ENCODE measurements around the gene MRPL21. TPM values are rescaled to one million over a fixed set of nuclear protein-coding genes. Genes with fewer than 3 reads are reported as not detected.

MRPL21 gene
- total RNA-seq, 2 donors from 2014 or later: 63.2 to 87.3 TPM

DNA sequence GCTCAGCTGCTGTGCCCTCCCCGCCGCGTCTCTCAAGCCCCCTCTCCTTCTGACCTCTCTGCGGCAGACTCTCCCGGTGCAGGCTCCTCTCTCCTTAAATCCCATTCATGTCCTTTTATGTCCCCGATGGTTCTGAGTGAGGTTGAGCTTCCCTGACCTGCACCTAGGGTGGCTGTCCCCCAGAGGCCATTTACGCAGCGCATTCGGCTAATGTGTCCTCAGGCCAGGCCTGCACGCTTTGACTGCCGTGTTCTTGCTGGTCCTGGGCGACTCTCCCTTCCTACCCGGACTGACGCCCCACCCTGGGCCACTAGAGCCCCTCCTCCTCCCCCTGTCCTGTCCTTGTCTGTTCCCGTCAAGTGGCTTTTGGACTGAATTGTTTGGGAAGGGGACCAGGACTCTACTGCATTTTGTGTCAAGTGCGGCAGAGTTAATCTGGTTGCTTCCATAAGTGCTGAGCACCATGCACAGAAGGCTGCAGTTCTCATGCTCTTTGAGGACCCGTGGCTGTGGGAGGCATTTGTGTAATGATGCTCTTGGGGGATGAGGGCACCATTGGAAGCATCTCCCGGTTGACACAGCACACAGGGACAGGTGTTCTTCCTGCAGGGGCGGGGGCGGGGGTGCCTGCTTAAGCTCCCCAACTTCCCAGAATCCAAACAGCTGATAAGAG is 37.2 kb upstream of the MRPL21 start:
- Histone ChIP-seq H3K4me3 (no peak overlapping the region), H3K27ac (no peak overlapping the region), H3K4me1 (peaks cover 0 to 7% of the 10 kb centered on the region in 2 donors), H3K27me3 (no peaks in the 10 kb centered on the region), H3K9me3 (no peaks in the 10 kb centered on the region), H3K36me3 (peaks cover 44% of the 10 kb centered on the region)
- TF ChIP-seq, protein P1, sequence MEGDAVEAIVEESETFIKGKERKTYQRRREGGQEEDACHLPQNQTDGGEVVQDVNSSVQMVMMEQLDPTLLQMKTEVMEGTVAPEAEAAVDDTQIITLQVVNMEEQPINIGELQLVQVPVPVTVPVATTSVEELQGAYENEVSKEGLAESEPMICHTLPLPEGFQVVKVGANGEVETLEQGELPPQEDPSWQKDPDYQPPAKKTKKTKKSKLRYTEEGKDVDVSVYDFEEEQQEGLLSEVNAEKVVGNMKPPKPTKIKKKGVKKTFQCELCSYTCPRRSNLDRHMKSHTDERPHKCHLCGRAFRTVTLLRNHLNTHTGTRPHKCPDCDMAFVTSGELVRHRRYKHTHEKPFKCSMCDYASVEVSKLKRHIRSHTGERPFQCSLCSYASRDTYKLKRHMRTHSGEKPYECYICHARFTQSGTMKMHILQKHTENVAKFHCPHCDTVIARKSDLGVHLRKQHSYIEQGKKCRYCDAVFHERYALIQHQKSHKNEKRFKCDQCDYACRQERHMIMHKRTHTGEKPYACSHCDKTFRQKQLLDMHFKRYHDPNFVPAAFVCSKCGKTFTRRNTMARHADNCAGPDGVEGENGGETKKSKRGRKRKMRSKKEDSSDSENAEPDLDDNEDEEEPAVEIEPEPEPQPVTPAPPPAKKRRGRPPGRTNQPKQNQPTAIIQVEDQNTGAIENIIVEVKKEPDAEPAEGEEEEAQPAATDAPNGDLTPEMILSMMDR (IDR thresholded peaks at IDR 0.05): no peak
- DNase-seq (ENCODE audit: low spot score): no peak

DNA sequence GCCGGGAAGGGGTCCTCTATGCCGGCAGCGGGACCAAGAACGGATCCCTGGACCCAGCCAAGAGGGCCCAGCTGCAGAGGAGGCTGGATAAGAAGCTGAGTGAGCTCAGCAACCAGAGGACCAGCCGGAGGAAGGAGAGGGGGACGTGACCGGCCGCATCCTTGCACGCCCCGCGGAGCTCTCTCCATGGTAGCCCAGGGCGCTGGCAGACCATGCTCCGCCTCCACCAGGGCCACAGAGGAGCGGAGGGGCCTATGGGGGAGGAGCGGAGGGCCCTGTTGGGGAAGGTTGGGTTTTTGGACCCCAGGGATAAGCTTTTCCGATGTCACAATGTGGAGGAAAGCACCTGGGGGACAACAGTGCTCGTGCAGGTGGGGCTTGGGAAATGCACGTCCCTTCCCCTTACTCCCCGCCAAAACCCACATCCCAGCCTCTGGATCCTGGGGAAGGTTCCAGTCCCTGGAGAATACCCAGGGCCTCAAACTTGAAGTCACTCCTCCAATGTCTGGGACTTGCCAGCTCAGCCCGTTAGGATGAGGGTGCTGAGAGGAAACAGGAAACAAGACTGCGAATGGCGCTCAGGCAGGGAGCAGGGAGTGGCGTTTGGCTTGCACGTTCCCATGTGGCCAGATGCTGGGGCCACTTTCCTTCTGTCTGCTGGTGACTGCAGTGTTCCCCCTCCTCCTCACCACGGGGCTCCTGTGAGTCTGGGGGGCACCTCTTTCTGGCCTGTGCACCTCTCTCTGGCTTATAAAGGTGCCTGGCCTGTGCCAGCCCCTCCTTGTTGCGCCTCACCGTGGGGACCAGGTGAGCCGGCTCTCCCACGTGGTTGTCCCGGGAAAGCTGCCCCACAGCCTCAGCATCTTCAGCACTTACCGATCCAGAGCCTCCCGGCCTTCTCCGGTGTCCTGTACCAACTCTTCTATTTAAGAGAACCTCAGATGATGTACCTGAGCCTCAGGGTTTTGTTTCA is 36.2 kb upstream of the MRPL21 start:
- no peak for DNase-seq (ENCODE audit: low spot score)
- Histone ChIP-seq H3K36me3 (peaks cover 50% of the 10 kb centered on the region), H3K27ac (no peak overlapping the region), H3K4me3 (no peak overlapping the region), H3K27me3 (no peaks in the 10 kb centered on the region), H3K9me3 (no peaks in the 10 kb centered on the region), H3K4me1 (peaks cover 0 to 7% of the 10 kb centered on the region in 2 donors)
- TF ChIP-seq, protein P1 (IDR thresholded peaks at IDR 0.05): no peak

DNA sequence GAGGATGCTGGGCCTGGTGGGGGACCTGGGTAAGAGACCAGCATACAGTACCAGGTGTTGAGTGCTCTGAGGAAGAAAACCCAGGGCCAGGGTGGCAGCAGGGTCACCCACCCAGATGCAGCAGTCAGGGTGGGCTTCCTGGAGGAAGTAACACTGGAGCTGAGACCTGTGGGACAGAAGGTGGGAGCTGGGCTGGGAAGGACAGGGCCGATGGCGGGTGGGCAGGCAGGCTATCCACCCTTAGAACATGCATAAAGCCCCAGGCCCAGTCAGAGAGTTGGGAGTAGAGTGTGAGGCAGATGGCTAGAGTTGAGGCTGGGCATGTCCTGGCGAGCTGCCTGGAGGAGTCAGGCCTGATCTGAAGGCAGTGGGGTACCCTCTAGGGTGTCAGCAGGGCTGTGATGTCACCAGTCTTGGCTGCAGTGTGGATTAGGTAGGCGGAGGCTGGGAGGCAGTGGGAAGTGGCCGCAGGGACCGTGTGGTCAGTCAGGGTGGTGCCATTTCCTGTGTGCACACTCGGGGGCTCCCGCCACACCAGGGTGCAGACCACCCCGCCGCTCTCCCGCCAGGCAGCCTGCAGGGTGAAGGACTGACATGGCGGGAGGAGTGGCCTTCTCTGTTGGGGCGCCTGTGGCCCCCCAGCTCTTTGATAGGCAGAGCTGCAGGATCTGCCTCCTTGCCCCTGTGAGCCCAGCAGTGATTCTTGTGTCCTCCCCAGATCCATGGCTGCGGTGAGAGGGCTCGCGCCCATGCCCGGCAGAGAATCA is 35.4 kb upstream of the MRPL21 start:
- TF ChIP-seq, protein P1 (IDR thresholded peaks at IDR 0.05): no peak
- H3K27ac ChIP-seq: no peak overlapping the region
- DNase-seq (ENCODE audit: low spot score): no peak

DNA sequence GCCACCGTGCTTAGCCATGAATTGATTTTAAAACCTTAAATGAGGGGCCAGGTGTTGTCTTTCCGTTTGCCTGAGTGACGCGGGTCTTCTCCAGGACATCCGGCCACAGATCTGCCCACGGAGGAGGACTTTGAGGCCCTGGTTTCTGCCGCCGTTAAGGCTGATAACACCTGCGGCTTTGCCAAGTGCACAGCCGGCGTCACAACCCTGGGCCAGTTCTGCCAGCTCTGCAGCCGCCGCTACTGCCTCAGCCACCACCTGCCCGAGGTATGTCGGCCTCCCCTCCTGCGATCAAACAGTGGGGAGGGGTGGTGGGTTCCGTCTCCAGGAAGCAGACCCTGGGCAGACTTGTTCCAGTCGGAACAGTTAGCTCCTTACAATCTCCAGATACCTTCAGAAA is 34.5 kb upstream of the MRPL21 start:
- Histone ChIP-seq H3K9me3 (no peaks in the 10 kb centered on the region), H3K4me3 (no peak overlapping the region), H3K4me1 (peaks cover 0 to 5% of the 10 kb centered on the region in 2 donors), H3K36me3 (peaks cover 60% of the 10 kb centered on the region), H3K27me3 (no peaks in the 10 kb centered on the region), H3K27ac (no peak overlapping the region)
- TF ChIP-seq, protein P1 (IDR thresholded peaks at IDR 0.05): no peak
- no peak for DNase-seq (ENCODE audit: low spot score)

More for the DNA sequence above, 35.4 kb upstream of the MRPL21 start:
- H3K9me3 ChIP-seq: no peaks in the 10 kb centered on the region
- H3K4me3 ChIP-seq: no peak overlapping the region
- peaks cover 0 to 7% of the 10 kb centered on the region in 2 donors for H3K4me1 ChIP-seq
- no peaks in the 10 kb centered on the region for H3K27me3 ChIP-seq
- H3K36me3 ChIP-seq: peaks cover 59% of the 10 kb centered on the region

DNA sequence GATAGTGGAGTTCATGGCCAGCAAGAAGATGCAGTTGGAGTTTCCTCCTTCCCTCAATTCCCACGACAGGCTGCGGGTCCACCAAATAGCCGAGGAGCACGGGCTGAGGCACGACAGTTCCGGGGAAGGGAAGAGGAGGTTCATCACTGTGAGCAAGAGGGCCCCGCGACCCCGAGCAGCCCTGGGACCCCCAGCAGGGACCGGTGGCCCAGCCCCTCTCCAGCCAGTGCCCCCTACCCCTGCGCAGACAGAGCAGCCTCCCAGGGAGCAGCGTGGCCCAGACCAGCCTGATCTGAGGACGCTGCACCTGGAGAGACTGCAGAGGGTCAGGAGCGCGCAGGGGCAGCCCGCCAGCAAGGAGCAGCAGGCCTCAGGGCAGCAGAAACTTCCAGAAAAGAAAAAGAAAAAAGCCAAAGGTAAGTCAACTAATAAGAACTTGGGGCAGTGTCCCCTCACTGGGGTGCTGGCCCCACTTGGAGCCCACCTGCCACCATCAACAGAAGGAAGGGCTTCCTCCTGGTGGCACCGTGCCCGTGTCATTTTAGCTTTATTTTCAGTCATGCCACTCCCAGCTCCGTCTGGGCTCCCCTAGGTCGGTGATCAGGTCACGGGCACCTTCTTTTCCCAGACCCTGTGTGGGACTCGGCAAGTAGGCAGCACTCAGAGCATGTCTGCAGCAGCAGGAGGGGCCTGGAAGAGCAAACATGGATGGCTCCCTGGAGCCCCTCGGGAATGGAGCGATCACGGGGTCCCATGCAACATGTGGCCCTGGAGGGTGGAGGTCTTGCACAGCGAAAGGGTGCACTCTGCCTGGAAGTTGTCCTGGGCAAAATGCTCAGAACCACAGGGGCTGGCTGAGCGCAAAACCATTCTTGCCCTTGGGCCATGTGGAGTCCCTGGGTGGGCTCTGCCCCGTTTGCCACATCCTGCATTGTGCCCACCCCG is 33.3 kb upstream of the MRPL21 start:
- H3K27ac ChIP-seq: no peak overlapping the region
- DNase-seq (ENCODE audit: low spot score): no peak
- H3K9me3 ChIP-seq: no peaks in the 10 kb centered on the region
- H3K36me3 ChIP-seq: peaks cover 60% of the 10 kb centered on the region
- no peaks in the 10 kb centered on the region for H3K27me3 ChIP-seq
- no peaks in the 10 kb centered on the region for H3K4me1 ChIP-seq
- TF ChIP-seq, protein P1 (IDR thresholded peaks at IDR 0.05): no peak
- no peak overlapping the region for H3K4me3 ChIP-seq
